ENCODE results near the gene TBX19. TPM values are rescaled to one million over a fixed set of nuclear protein-coding genes. Genes with fewer than 3 reads are reported as not detected.

The TBX19 gene
- total and polyA plus RNA-seq, 7 donors = 0.12 to 0.56 (median 0.27) TPM

DNA sequence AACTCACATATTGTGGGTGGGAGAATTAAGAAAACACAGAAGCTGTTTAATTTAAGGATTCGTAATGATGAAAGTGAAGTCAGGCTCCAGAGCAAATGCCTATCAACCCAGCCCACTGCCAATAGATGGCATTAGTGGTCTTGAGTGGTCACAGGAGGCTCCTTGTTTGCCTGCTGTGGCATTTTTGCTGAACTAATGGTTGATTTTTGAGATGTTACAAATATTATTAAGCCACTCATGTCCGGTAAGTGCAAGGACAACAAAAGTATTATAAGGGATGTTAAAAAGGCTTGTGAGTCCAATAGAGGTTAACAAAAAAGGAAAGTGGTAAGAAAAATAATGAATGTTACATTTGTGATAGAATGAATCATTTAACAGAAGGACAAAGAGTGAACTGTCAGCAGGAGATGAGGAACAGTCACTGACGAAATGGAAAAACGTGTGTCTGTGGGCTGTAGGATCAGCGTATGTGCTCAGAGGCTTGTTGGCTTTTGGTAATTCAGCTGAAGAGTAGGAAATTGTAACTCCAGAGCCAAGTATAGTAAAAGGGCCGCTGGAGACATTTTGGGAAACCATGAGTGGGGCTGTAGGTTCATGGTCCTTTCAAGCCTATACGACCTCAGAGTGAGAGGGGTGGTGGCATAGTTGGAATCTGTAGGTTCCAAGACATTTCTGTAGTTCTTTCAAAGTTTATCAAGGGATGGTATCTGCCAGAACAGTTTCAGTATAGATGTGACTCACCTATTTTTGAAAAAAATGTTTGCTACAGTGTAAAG lies 43.7 kb upstream of the TBX19 start:
- H3K36me3 ChIP-seq (ENCODE audit: insufficient read depth in 1 of 2, low read depth in 1 of 2) = peaks cover 2 to 95% of the 10 kb centered on the region in 2 donors
- 91 to 95% (median 93%) methylated on average over 7 of the region's 7 CpGs for WGBS, 3 donors
- TF ChIP-seq, protein P1, sequence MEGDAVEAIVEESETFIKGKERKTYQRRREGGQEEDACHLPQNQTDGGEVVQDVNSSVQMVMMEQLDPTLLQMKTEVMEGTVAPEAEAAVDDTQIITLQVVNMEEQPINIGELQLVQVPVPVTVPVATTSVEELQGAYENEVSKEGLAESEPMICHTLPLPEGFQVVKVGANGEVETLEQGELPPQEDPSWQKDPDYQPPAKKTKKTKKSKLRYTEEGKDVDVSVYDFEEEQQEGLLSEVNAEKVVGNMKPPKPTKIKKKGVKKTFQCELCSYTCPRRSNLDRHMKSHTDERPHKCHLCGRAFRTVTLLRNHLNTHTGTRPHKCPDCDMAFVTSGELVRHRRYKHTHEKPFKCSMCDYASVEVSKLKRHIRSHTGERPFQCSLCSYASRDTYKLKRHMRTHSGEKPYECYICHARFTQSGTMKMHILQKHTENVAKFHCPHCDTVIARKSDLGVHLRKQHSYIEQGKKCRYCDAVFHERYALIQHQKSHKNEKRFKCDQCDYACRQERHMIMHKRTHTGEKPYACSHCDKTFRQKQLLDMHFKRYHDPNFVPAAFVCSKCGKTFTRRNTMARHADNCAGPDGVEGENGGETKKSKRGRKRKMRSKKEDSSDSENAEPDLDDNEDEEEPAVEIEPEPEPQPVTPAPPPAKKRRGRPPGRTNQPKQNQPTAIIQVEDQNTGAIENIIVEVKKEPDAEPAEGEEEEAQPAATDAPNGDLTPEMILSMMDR (IDR thresholded peaks at IDR 0.05) = no peak
- no peak overlapping the region for H3K27ac ChIP-seq
- intact Hi-C loops (cut with DNase I) = loop anchor here in 1 of 2 donors (5.0 kb wide), 1 partner anchor 85 kb away; no protein-coding TSS in a partner anchor
- H3K9me3 ChIP-seq = no peaks in the 10 kb centered on the region
- no peak for ATAC-seq
- H3K4me1 ChIP-seq = no peaks in the 10 kb centered on the region
- DNase-seq = no peak
- no peaks in the 10 kb centered on the region for H3K27me3 ChIP-seq (ENCODE audit: insufficient read depth in 3 of 3, low read length in 2 of 3)
- H3K4me3 ChIP-seq = no peak overlapping the region

DNA sequence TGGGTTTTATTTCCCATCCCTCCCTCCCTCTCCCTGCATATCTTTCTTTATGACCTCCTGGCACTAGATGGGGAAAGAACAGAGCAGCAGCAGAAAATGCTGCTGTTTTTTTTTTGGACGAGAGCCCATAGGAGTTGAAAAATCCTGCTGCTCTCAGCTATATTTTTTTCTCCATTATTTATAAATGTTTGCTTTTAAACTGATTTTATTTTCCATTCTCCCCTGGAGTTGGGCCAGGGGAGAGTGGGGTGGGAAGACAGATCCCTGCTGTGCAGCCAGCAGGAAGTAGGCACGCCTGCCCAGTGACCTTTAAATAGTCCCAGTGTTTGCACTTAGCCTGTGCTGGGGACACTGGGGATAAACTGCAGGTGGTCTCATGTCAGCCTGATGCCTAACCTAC lies 37.5 kb upstream of the TBX19 start:
- ATAC-seq (no peak), DNase-seq (no peak)
- no peak overlapping the region for H3K4me3 ChIP-seq
- H3K36me3 ChIP-seq (ENCODE audit: insufficient read depth in 1 of 2, low read depth in 1 of 2) = peaks cover 8 to 79% of the 10 kb centered on the region in 2 donors
- H3K27ac ChIP-seq = peak overlapping the region; percentile 9
- TF ChIP-seq, protein P1 (IDR thresholded peaks at IDR 0.05) = no peak
- H3K9me3 ChIP-seq = no peaks in the 10 kb centered on the region
- intact Hi-C loops (cut with DNase I) = no loop called here
- no peaks in the 10 kb centered on the region for H3K4me1 ChIP-seq
- 49 to 72% (median 64%) methylated on average over 2 of the region's 2 CpGs for WGBS, 3 donors
- no peaks in the 10 kb centered on the region for H3K27me3 ChIP-seq (ENCODE audit: insufficient read depth in 3 of 3, low read length in 2 of 3)

DNA sequence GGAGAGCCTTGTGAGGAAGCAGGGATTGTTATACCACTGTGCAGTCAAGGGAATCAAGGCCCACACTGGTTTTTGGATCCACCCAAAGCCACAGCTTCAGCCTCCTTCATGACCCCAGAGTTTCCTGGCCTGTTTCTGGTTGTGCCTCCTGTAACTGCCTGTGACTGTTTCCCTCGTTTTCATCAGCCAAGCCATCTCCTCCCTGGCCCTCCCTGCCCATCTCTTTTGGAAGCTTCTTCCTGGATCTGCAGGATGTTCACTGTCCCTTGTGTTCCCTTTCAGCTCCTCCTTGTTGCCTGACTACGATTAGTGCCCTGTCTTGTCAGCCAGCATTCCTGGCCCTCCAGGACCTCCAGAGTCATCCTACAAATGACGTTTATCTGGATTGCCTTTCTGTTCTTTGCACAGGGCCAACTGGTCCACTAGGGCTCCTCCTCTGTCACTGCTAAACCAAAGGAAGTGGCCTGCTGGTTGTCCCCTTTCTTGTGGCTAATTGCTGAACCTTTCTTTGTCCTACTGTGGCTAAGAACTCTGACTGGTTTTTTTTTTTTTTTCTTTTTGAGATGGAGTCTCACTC lies 37.0 kb upstream of the TBX19 start:
- no peaks in the 10 kb centered on the region for H3K4me1 ChIP-seq
- H3K36me3 ChIP-seq (ENCODE audit: insufficient read depth in 1 of 2, low read depth in 1 of 2) = peaks cover 8 to 75% of the 10 kb centered on the region in 2 donors
- H3K27ac ChIP-seq = peak overlapping the region; percentile 9
- H3K27me3 ChIP-seq (ENCODE audit: insufficient read depth in 3 of 3, low read length in 2 of 3) = no peaks in the 10 kb centered on the region
- WGBS, 3 donors = 16 to 31% (median 23%) methylated on average over 3 of the region's 3 CpGs
- no peak for ATAC-seq
- no peak overlapping the region for H3K4me3 ChIP-seq
- intact Hi-C loops (cut with DNase I) = no loop called here
- no peak for DNase-seq
- no peaks in the 10 kb centered on the region for H3K9me3 ChIP-seq
- TF ChIP-seq, protein P1 (IDR thresholded peaks at IDR 0.05) = no peak

DNA sequence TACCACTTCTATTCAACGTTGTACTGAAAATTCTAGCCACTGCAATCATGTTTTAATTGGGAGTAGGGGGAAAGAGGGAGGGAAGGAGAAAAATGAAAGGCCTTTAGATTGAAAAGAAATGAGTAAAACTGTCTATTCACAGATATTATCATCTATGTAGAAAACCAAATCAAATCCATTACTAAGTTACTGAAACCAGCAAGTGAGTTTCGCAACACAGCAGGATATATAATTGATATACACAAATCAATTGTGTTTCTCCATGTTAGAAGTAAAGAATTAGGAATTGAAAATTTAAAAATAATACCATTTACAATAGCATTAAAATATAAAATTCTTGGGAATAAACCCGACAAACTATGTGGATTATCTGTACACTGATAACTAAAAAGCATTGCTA lies 35.6 kb upstream of the TBX19 start:
- Histone ChIP-seq H3K27ac (no peak overlapping the region), H3K4me1 (no peaks in the 10 kb centered on the region), H3K9me3 (no peaks in the 10 kb centered on the region), H3K4me3 (no peak overlapping the region), H3K27me3 (ENCODE audit: insufficient read depth in 3 of 3, low read length in 2 of 3) (no peaks in the 10 kb centered on the region), H3K36me3 (ENCODE audit: insufficient read depth in 1 of 2, low read depth in 1 of 2) (peaks cover 8 to 68% of the 10 kb centered on the region in 2 donors)
- TF ChIP-seq, protein P1 (IDR thresholded peaks at IDR 0.05) = no peak
- intact Hi-C loops (cut with DNase I) = no loop called here
- DNase-seq (no peak), ATAC-seq (no peak)
- 92 to 94% (median 93%) methylated on average over 3 of the region's 3 CpGs for WGBS, 3 donors

Measured in psoas muscle (tissue), 8 donors.